Right atrium auricular region (tissue), 2 donors: ENCODE measurements around the gene CLEC18B. TPM values are rescaled to one million over a fixed set of nuclear protein-coding genes. Genes with fewer than 3 reads are reported as not detected.
"Not testable (repeated sequence)": the region's sequence is repeated elsewhere in the genome, so short reads cannot be mapped to it uniquely, and the experiment has no call there.

Source experiments
- DNase-seq: peaks from one replicate; pipeline ENCODE4 v3.0.0-alpha.2; 2019; ENCODE audit warnings: low spot score
- H3K27ac ChIP-seq, 2 donors: fragments of 200-600 bp; sonication (generic); 1 replicate in 1 of 2; 2 replicates in 1 of 2; pipeline ENCODE4 v1.5.1; 2016 to 2019
- H3K27me3 ChIP-seq, 2 donors: fragments of 200-600 bp; sonication (generic); one replicate each; pipeline versions ENCODE4 v1.5.1 to v1.6.0; 2017 to 2019
- H3K36me3 ChIP-seq: fragments of 200-600 bp; sonication (generic); one replicate; pipeline ENCODE4 v1.5.1; 2016
- H3K4me1 ChIP-seq, 2 donors: fragments of 200-600 bp; sonication (generic); one replicate each; pipeline versions ENCODE4 v1.5.1 to v1.6.0; 2017 to 2019
- H3K4me3 ChIP-seq, 2 donors: fragments of 200-600 bp; sonication (generic); 1 replicate in 1 of 2; 2 replicates in 1 of 2; pipeline ENCODE4 v1.5.1; 2017 to 2019; ENCODE audit warnings: mild to moderate bottlenecking in 1 of 2, moderate library complexity in 1 of 2
- H3K9me3 ChIP-seq, 2 donors: fragments of 200-600 bp; sonication (generic); one replicate each; pipeline ENCODE4 v1.5.1; 2019
- total RNA-seq, 2 donors: library from RNA; depleted of rRNA; stranded (reverse); fragments of >200 nt; gene quantifications; one replicate each; pipeline ENCODE4 v1.1.0, GENCODE V29; 2016
- TF ChIP-seq, protein P1 (sequence below), 2 donors: fragments of 200-600 bp; sonication (generic); IDR thresholded peaks; one replicate each; pipeline ENCODE4 v1.5.1; 2019; ENCODE audit warnings: antibody characterized with exemption in 2 of 2

CLEC18B gene
- total RNA-seq, 2 donors from 2014 or later = not detected

DNA sequence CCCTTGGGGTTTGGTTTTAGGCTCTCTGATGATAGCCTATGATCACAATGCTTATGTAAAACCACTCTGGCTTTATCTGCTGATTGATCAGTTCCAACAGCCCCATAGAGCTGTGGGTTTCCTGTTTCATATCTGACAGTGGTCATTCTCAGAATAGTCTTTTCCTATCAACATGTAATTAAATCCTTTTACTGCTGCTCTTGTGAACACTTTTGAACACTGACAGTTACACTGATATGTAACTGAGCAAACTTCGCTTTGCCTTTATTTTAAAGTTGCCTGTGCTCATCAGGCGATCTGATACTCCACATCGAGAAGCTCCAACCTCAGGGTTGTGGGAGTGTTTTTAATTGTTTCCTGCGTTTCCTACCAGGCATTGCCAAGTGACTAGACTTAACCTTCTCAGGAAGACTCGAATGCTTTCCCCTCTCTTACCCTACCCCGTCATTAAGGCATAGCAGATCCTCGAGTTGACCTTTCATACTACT, 17.3 kb upstream of the CLEC18B start:
- no peaks in the 10 kb centered on the region for H3K9me3 ChIP-seq
- H3K36me3 ChIP-seq = peaks cover 5% of the 10 kb centered on the region
- H3K27ac ChIP-seq = no peak overlapping the region
- no peaks in the 10 kb centered on the region for H3K4me1 ChIP-seq
- H3K27me3 ChIP-seq = no peaks in the 10 kb centered on the region
- no peak for DNase-seq
- no peak overlapping the region for H3K4me3 ChIP-seq
- TF ChIP-seq, protein P1, sequence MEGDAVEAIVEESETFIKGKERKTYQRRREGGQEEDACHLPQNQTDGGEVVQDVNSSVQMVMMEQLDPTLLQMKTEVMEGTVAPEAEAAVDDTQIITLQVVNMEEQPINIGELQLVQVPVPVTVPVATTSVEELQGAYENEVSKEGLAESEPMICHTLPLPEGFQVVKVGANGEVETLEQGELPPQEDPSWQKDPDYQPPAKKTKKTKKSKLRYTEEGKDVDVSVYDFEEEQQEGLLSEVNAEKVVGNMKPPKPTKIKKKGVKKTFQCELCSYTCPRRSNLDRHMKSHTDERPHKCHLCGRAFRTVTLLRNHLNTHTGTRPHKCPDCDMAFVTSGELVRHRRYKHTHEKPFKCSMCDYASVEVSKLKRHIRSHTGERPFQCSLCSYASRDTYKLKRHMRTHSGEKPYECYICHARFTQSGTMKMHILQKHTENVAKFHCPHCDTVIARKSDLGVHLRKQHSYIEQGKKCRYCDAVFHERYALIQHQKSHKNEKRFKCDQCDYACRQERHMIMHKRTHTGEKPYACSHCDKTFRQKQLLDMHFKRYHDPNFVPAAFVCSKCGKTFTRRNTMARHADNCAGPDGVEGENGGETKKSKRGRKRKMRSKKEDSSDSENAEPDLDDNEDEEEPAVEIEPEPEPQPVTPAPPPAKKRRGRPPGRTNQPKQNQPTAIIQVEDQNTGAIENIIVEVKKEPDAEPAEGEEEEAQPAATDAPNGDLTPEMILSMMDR (IDR thresholded peaks at IDR 0.05) = no peak

- DNase-seq = no peak
- Histone ChIP-seq H3K27me3 (no peaks in the 10 kb centered on the region), H3K27ac (no peak overlapping the region), H3K36me3 (no peaks in the 10 kb centered on the region), H3K4me3 (no peak overlapping the region), H3K9me3 (no peaks in the 10 kb centered on the region), H3K4me1 (no peaks in the 10 kb centered on the region)
- TF ChIP-seq, protein P1 (IDR thresholded peaks at IDR 0.05) = no peak
Observed at GRCh38 chr16:74431516-74431915, 10.2 kb upstream of the CLEC18B start.

- not testable (repeated sequence) for H3K27me3 ChIP-seq, H3K4me1 ChIP-seq, H3K36me3 ChIP-seq, H3K27ac ChIP-seq, H3K4me3 ChIP-seq, H3K9me3 ChIP-seq
- TF ChIP-seq, protein P1 (IDR thresholded peaks at IDR 0.05) = peak; percentile 65 to 76
- DNase-seq = peak; percentile 71
Observed at GRCh38 chr16:74430036-74430712, 8.9 kb upstream of the CLEC18B start.

- not testable (repeated sequence) for H3K36me3 ChIP-seq, H3K4me3 ChIP-seq, H3K27ac ChIP-seq, H3K9me3 ChIP-seq, H3K27me3 ChIP-seq, H3K4me1 ChIP-seq, DNase-seq
Observed at GRCh38 chr16:74428493-74428892, 7.2 kb upstream of the CLEC18B start.

DNA sequence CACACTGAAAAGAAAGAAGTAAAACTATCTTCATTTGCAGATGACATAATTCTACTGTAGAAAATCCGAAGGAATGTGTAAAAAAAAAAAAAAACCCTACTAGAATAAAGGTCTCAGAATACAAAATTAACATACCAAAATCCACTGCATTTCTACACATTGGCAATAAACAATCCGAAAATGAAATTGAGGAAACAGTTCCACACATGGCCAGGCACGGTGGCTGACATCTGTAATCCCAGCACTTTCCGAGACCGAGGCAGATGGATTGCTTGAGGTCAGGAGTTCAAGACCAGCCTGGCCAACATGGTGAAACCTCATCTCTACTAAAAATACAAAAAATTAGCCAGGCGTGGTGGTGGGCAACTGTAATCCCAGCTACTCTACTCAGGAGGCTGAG, 4.5 kb upstream of the CLEC18B start:
- DNase-seq, H3K4me3 ChIP-seq, H3K4me1 ChIP-seq, H3K36me3 ChIP-seq, H3K27me3 ChIP-seq, H3K27ac ChIP-seq, H3K9me3 ChIP-seq: not testable (repeated sequence)

DNA sequence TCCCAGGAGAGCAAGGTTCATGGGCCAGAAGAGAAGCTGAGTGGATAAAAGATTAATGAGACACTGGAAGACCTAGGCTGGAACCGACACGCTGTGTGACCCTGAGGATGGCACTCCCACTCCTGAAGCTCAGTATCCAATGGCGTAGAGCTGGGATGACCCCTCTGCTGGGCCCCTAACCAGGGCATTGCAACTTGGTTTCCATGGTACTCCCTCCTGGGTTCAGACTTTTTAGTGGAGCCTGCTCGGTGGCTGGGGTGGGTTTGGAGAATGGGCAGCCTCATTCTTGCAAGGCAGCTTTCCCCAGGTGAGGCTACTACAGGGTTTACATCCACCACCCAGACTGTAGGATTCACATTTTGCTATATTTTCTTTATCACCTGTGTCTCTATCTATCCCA, 2.4 kb upstream of the CLEC18B start:
- H3K27ac ChIP-seq, H3K27me3 ChIP-seq, H3K4me1 ChIP-seq, H3K36me3 ChIP-seq, H3K9me3 ChIP-seq, DNase-seq, H3K4me3 ChIP-seq: not testable (repeated sequence)

GRCh38 chr16:74422086-74422485, 808 bp upstream of the CLEC18B start:
- H3K27me3 ChIP-seq, H3K4me1 ChIP-seq, DNase-seq, H3K9me3 ChIP-seq, H3K4me3 ChIP-seq, H3K36me3 ChIP-seq, H3K27ac ChIP-seq: not testable (repeated sequence)

- not testable (repeated sequence) for H3K27me3 ChIP-seq, H3K9me3 ChIP-seq, H3K4me3 ChIP-seq, H3K27ac ChIP-seq, H3K4me1 ChIP-seq, DNase-seq, H3K36me3 ChIP-seq
Observed at GRCh38 chr16:74421482-74421785, 156 bp upstream of the CLEC18B start.

GRCh38 chr16:74419811-74420210, 1.5 kb downstream of the CLEC18B start:
- H3K27me3 ChIP-seq, H3K9me3 ChIP-seq, H3K27ac ChIP-seq, H3K4me3 ChIP-seq, DNase-seq, H3K36me3 ChIP-seq, H3K4me1 ChIP-seq: not testable (repeated sequence)

- not testable (repeated sequence) for DNase-seq, H3K36me3 ChIP-seq, H3K4me3 ChIP-seq, H3K9me3 ChIP-seq, H3K27ac ChIP-seq, H3K4me1 ChIP-seq, H3K27me3 ChIP-seq
Observed at GRCh38 chr16:74417897-74418296, 3.4 kb downstream of the CLEC18B start.

DNA sequence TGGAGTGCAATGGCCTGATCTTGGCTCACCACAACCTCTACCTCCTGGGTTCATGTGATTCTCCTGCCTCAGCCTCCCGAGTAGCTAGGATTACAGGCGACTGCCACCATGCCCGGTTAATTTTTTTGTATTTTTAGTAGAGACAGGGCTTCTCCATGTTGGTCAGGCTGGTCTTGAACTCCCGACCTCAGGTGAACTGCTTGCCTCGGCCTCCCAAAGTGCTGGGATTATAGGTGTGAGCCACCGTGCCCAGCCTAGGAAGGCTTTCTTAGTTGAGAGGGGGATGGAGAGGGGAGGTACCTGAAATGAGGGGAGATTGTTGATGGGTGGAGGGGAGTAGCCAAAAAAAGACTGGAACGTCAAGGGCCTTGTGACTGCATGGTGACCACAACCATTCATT, 7.4 kb downstream of the CLEC18B start:
- DNase-seq, H3K9me3 ChIP-seq, H3K4me3 ChIP-seq, H3K27me3 ChIP-seq, H3K27ac ChIP-seq, H3K4me1 ChIP-seq, H3K36me3 ChIP-seq: not testable (repeated sequence)

DNA sequence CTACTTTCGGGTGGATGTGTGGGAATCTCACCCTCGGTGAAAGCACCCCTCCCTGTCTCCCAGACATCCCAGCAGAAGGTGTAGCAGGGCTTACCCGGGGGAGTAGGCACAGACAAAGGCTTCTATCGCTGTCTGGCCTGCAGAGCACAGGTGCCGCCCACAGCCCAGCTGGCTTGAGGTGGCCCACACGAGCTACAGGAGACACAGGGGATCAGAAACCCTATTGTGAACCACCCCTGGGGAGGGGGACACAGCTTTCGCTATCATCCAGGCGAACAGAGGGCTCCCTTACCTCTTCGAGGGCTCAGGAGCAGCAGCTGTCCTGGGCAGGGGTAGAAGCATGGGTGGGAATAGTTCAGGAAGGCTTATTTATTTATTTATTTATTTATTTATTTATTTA, 7.8 kb downstream of the CLEC18B start:
- not testable (repeated sequence) for H3K27me3 ChIP-seq, H3K9me3 ChIP-seq, H3K27ac ChIP-seq, H3K4me1 ChIP-seq, DNase-seq, H3K36me3 ChIP-seq, H3K4me3 ChIP-seq
